Measurements from ENCODE around the gene RNASET2. TPM values are rescaled to one million over a fixed set of nuclear protein-coding genes. Genes with fewer than 3 reads are reported as not detected.

The RNASET2 gene
- total and polyA plus RNA-seq, 10 of the 15 experiments (the other 5 are each of a cell fraction or from before 2014, with no cell fraction given) = 5.5 to 225 (median 50.2) TPM

DNA sequence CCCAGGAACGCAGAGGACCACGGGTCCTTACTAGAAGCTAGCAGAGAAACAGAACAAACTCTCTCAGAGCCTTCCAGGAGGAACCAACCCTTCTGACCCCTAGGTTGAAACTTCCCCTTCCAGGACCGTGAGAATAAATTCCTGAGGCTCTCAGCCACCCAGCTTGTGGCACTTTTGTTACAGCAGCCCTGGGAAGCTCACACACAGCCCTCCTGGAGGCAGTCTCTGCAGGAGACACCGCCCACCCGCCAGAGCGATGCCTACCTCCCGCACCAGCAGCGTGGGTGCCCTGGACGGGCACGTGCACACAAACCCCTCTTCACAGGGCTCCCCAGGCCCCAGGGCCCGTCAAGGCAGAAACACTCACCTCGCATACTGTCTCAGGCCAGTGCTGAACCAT, 4.2 kb downstream of the RNASET2 start:
- TF ChIP-seq NFXL1 (IDR thresholded peaks at IDR 0.05; ENCODE audit: borderline replicate concordance) = no peak
- TF ChIP-seq MXI1 (IDR thresholded peaks at IDR 0.05; ENCODE audit: low read depth, low read length) = peak; percentile 32; the same call in 1 of the 2 replicates
- no peak for TF ChIP-seq ESRRA (IDR thresholded peaks at IDR 0.05; ENCODE audit: low read length)
- TF ChIP-seq CBX5 (IDR thresholded peaks at IDR 0.05; ENCODE audit: low read depth) = no peak
- TF ChIP-seq POLR2A (IDR thresholded peaks at IDR 0.05; ENCODE audit: low read depth, low read length) = peak; percentile 23; the same call in 1 of the 2 replicates
- TF ChIP-seq KAT2A (conservative IDR thresholded peaks at IDR 0.05; ENCODE audit: control insufficient read depth, low read depth, low read length) = no peak
- TF ChIP-seq IKZF1 (conservative IDR thresholded peaks at IDR 0.05) = 0 out of 2 replicates have a peak, but pooled peaks have one; percentile 23
- TF ChIP-seq NR2F1 (conservative IDR thresholded peaks at IDR 0.05) = 0 out of 2 replicates have a peak, but pooled peaks have one; percentile 28
- no peak for TF ChIP-seq YY1 (IDR thresholded peaks at IDR 0.05; ENCODE audit: low read depth, low read length)
- TF ChIP-seq ZNF622 (IDR thresholded peaks at IDR 0.05) = no peak
- no peak for TF ChIP-seq TAF1 (IDR thresholded peaks at IDR 0.05; ENCODE audit: borderline replicate concordance, low read depth, low read length)
- TF ChIP-seq, protein P1, sequence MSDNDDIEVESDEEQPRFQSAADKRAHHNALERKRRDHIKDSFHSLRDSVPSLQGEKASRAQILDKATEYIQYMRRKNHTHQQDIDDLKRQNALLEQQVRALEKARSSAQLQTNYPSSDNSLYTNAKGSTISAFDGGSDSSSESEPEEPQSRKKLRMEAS (IDR thresholded peaks at IDR 0.05; ENCODE audit: low read depth, low read length) = 0 out of 2 replicates have a peak, but pooled peaks have one; percentile 47
- TF ChIP-seq BHLHE40 (IDR thresholded peaks at IDR 0.05; ENCODE audit: borderline replicate concordance in 1 of 2, low read depth in 2 of 2, low read length in 1 of 2) = peak; percentile 73 to 89; a peak in 3 of 4 replicates
- TF ChIP-seq KLF5 (IDR thresholded peaks at IDR 0.05; ENCODE audit: partially characterized antibody) = no peak
- H3K36me3 ChIP-seq (ENCODE audit: control insufficient read depth in 2 of 2, insufficient read depth in 2 of 2, low read length in 1 of 2) = peaks cover 9 to 11% of the 10 kb centered on the region in 2 experiments
- H3K27me3 ChIP-seq (replicated peaks in 1 of 2; ENCODE audit: control insufficient read depth in 2 of 2, insufficient read depth in 2 of 2, low read length in 1 of 2) = no peaks in the 10 kb centered on the region
- DNase-seq (ENCODE audit: low read depth, low spot score) (no peak), FAIRE-seq (no peak), ATAC-seq (no peak)
- no peaks in the 10 kb centered on the region for H4K20me1 ChIP-seq (ENCODE audit: control insufficient read depth, insufficient read depth)
- in situ Hi-C loops (cut with MboI) (no loop called here), intact Hi-C loops (cut with micrococcal nuclease; ENCODE audit: unreplicated experiment) (loop anchor here (10.0 kb wide), 1 partner anchor 173 kb away; the partner anchor contains the start of gene CCR6)
- H3K27ac ChIP-seq (ENCODE audit: control insufficient read depth, insufficient read depth) = peak overlapping the region; percentile 96
- CTCF ChIA-PET = interaction anchor here (0.6 to 10.8 kb wide), 14 partner anchors 8 to 190 kb away, joined by 3 to 139 read pairs (median 6); partner anchors contain the start of genes CCR6 and CEP43
- no TSS peak for BruUV-seq (replicated peaks)
- H3K79me2 ChIP-seq (ENCODE audit: control insufficient read depth, insufficient read depth, low read length) = peaks cover 70% of the 10 kb centered on the region
- SMC1A ChIA-PET (ENCODE audit: uncharacterized antibody, unreplicated experiment) = interaction anchor here (0.8 to 6.3 kb wide), 13 partner anchors 15 to 189 kb away, joined by 3 to 85 read pairs (median 8); partner anchors contain the start of genes CCR6 and CEP43
- POLR2A ChIA-PET = interaction anchor here (0.5 kb wide), 1 partner anchor 187 kb away, joined by 7 read pairs; no protein-coding TSS in a partner anchor
- RAD21 ChIA-PET (ENCODE audit: unreplicated experiment) = interaction anchor here (1.1 to 8.0 kb wide), 11 partner anchors 36 to 189 kb away, joined by 3 to 79 read pairs (median 9); partner anchors contain the start of gene CEP43
- peak overlapping the region; percentile 99 for H3K4me2 ChIP-seq (ENCODE audit: control insufficient read depth, insufficient read depth)
- peaks cover 44% of the 10 kb centered on the region for H3K4me1 ChIP-seq (ENCODE audit: control insufficient read depth, insufficient read depth, low read length)
- H3K9ac ChIP-seq (ENCODE audit: control insufficient read depth, insufficient read depth, low read length) = peak overlapping the region; percentile 66
- WGBS (ENCODE audit: insufficient coverage, insufficient replicate concordance, low lambda C conversion rate, missing lambda C conversion rate) = 78% methylated on average over 12 of the region's 12 CpGs
- H3K4me3 ChIP-seq = peak overlapping the region; percentile 94
- no peak overlapping the region for H2AFZ ChIP-seq (ENCODE audit: control insufficient read depth, low read depth, low read length)
- H3K9me3 ChIP-seq (replicated peaks; ENCODE audit: control insufficient read depth, insufficient read depth, low read length) = no peaks in the 10 kb centered on the region

Data from GM12878 (cell line).